ENCODE measurements around the gene PHAF1. TPM values are rescaled to one million over a fixed set of nuclear protein-coding genes. Genes with fewer than 3 reads are reported as not detected.

Gene PHAF1
- total and polyA plus RNA-seq, 2 of the 13 experiments (the other 11 are each of a cell fraction or from before 2014, with no cell fraction given), result 48.3 to 174 TPM

DNA sequence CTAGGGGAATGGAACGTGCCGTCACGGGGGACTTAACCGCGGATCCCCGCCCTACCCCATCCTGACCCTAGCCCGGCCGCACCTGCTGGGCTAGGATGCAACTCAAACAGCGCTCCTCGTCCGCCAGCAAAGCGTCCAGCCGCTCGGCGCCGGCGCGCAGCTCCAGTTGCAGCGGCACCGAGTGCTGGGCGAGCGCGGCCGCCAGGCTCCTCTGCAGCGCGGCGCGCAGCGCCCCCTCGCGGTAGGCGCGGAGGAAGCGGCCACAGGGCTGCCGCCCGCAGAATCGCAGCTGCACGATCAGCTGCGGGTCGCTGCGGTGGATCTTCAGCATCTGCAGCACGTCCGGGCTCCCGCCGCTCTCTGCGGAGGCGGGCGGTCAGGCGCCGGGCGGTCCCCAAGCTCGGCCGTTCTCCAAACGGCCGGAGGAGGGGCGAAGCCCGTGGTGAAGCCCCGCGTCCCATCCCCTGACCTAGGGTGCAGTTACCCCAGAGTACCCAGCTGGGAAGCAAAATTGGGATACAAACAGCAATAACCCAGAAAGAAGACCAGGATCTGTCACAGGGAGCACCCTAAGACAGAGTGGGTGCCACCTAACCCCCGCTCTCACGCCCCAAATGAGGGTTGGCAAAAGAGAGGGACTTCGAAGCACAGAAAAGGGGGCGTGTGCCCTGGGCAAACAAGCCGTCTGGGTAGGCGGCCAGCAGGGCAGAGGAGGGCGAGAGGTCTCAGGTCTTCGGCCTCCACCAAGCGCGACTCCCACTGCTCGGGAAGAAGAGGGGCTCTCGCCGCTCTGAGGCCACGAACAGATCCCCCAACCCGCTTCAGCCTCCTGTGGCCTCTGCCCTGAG lies 45.8 kb downstream of the PHAF1 start (continued):
- TF ChIP-seq JUNB (CRISPR knock-in tag; IDR thresholded peaks at IDR 0.05; ENCODE audit: borderline replicate concordance), result no peak
- TF ChIP-seq MYC (CRISPR knock-in tag; IDR thresholded peaks at IDR 0.05; ENCODE audit: borderline replicate concordance), result peak; percentile 61
- TF ChIP-seq ETV6 (CRISPR knock-in tag; conservative IDR thresholded peaks at IDR 0.05), result 0 out of 2 replicates have a peak, but pooled peaks have one; percentile 35
- TF ChIP-seq BHLHE40 (IDR thresholded peaks at IDR 0.05; ENCODE audit: low read length), result peak; percentile 69
- 0 out of 2 replicates have a peak, but pooled peaks have one; percentile 30 for TF ChIP-seq ZNF572 (CRISPR knock-in tag; IDR thresholded peaks at IDR 0.05)
- no peak; the same call in 1 of the 2 replicates for TF ChIP-seq BCL6 (CRISPR knock-in tag; IDR thresholded peaks at IDR 0.05)
- no peak for TF ChIP-seq MED13 (CRISPR knock-in tag; IDR thresholded peaks at IDR 0.05)
- TF ChIP-seq ETV5 (CRISPR knock-in tag; IDR thresholded peaks at IDR 0.05; ENCODE audit: borderline replicate concordance), result peak; percentile 30; the same call in 1 of the 2 replicates
- TF ChIP-seq CBX1 (IDR thresholded peaks at IDR 0.05; ENCODE audit: low read depth), result no peak
- no peak for TF ChIP-seq EED (CRISPR knock-in tag; IDR thresholded peaks at IDR 0.05)
- peak; percentile 82; the same call in 1 of the 2 replicates for TF ChIP-seq ZNF563 (CRISPR knock-in tag; IDR thresholded peaks at IDR 0.05)
- TF ChIP-seq HNRNPH1 (optimal IDR thresholded peaks at IDR 0.05; ENCODE audit: low read depth, low read length), result no peak
- TF ChIP-seq, protein P1, sequence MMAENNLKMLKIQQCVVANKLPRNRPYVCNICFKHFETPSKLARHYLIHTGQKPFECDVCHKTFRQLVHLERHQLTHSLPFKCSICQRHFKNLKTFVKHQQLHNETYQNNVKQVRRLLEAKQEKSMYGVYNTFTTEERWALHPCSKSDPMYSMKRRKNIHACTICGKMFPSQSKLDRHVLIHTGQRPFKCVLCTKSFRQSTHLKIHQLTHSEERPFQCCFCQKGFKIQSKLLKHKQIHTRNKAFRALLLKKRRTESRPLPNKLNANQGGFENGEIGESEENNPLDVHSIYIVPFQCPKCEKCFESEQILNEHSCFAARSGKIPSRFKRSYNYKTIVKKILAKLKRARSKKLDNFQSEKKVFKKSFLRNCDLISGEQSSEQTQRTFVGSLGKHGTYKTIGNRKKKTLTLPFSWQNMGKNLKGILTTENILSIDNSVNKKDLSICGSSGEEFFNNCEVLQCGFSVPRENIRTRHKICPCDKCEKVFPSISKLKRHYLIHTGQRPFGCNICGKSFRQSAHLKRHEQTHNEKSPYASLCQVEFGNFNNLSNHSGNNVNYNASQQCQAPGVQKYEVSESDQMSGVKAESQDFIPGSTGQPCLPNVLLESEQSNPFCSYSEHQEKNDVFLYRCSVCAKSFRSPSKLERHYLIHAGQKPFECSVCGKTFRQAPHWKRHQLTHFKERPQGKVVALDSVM (CRISPR knock-in tag; IDR thresholded peaks at IDR 0.05), result 0 out of 2 replicates have a peak, but pooled peaks have one; percentile 27
- TF ChIP-seq, protein P2, sequence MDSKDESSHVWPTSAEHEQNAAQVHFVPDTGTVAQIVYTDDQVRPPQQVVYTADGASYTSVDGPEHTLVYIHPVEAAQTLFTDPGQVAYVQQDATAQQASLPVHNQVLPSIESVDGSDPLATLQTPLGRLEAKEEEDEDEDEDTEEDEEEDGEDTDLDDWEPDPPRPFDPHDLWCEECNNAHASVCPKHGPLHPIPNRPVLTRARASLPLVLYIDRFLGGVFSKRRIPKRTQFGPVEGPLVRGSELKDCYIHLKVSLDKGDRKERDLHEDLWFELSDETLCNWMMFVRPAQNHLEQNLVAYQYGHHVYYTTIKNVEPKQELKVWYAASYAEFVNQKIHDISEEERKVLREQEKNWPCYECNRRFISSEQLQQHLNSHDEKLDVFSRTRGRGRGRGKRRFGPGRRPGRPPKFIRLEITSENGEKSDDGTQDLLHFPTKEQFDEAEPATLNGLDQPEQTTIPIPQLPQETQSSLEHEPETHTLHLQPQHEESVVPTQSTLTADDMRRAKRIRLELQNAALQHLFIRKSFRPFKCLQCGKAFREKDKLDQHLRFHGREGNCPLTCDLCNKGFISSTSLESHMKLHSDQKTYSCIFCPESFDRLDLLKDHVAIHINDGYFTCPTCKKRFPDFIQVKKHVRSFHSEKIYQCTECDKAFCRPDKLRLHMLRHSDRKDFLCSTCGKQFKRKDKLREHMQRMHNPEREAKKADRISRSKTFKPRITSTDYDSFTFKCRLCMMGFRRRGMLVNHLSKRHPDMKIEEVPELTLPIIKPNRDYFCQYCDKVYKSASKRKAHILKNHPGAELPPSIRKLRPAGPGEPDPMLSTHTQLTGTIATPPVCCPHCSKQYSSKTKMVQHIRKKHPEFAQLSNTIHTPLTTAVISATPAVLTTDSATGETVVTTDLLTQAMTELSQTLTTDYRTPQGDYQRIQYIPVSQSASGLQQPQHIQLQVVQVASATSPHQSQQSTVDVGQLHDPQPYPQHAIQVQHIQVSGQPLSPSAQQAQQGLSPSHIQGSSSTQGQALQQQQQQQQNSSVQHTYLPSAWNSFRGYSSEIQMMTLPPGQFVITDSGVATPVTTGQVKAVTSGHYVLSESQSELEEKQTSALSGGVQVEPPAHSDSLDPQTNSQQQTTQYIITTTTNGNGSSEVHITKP (CRISPR knock-in tag; IDR thresholded peaks at IDR 0.05; ENCODE audit: low read depth), result no peak
- TF ChIP-seq GTF2F1 (IDR thresholded peaks at IDR 0.05; ENCODE audit: low read length), result no peak
- TF ChIP-seq, protein P3, sequence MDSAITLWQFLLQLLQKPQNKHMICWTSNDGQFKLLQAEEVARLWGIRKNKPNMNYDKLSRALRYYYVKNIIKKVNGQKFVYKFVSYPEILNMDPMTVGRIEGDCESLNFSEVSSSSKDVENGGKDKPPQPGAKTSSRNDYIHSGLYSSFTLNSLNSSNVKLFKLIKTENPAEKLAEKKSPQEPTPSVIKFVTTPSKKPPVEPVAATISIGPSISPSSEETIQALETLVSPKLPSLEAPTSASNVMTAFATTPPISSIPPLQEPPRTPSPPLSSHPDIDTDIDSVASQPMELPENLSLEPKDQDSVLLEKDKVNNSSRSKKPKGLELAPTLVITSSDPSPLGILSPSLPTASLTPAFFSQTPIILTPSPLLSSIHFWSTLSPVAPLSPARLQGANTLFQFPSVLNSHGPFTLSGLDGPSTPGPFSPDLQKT (CRISPR knock-in tag; IDR thresholded peaks at IDR 0.05; ENCODE audit: borderline replicate concordance), result no peak
- TF ChIP-seq, protein P4, sequence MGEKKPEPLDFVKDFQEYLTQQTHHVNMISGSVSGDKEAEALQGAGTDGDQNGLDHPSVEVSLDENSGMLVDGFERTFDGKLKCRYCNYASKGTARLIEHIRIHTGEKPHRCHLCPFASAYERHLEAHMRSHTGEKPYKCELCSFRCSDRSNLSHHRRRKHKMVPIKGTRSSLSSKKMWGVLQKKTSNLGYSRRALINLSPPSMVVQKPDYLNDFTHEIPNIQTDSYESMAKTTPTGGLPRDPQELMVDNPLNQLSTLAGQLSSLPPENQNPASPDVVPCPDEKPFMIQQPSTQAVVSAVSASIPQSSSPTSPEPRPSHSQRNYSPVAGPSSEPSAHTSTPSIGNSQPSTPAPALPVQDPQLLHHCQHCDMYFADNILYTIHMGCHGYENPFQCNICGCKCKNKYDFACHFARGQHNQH (CRISPR knock-in tag; IDR thresholded peaks at IDR 0.05), result no peak
- TF ChIP-seq PHF5A (CRISPR knock-in tag; IDR thresholded peaks at IDR 0.05; ENCODE audit: low read depth, unreplicated experiment), result no peak
- TF ChIP-seq ATM (IDR thresholded peaks at IDR 0.05; ENCODE audit: borderline replicate concordance), result no peak
- TF ChIP-seq, protein P5, sequence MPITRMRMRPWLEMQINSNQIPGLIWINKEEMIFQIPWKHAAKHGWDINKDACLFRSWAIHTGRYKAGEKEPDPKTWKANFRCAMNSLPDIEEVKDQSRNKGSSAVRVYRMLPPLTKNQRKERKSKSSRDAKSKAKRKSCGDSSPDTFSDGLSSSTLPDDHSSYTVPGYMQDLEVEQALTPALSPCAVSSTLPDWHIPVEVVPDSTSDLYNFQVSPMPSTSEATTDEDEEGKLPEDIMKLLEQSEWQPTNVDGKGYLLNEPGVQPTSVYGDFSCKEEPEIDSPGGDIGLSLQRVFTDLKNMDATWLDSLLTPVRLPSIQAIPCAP (CRISPR knock-in tag; IDR thresholded peaks at IDR 0.05; ENCODE audit: low read depth), result 0 out of 2 replicates have a peak, but pooled peaks have one; percentile 11
- no peak for TF ChIP-seq HNF4A (CRISPR knock-in tag; IDR thresholded peaks at IDR 0.05)

All from HepG2 (cell line).